Measurements from ENCODE around the gene KCNJ5. TPM values are rescaled to one million over a fixed set of nuclear protein-coding genes. Genes with fewer than 3 reads are reported as not detected.

Gene KCNJ5
- total RNA-seq, 2 experiments from 2014 or later: 0.17 to 0.20 TPM

- Mint-ChIP-seq H3K4me1 (peaks cover 3% of the 10 kb centered on the region), H3K9me3 (no peaks in the 10 kb centered on the region), H3K36me3 (no peaks in the 10 kb centered on the region), H3K27ac (no peak overlapping the region), H3K4me3 (no peak overlapping the region), H3K27me3 (no peaks in the 10 kb centered on the region)
- POLR2A ChIA-PET: no interaction called here
- no peak for DNase-seq
- ATAC-seq (ENCODE audit: low read depth): no peak
These were observed 38.3 kb downstream of the KCNJ5 start for GRCh38 chr11:128929468-128929867.

- ATAC-seq (ENCODE audit: low read depth) (no peak), DNase-seq (no peak)
- no peak overlapping the region for H3K4me3 Mint-ChIP-seq
- peaks cover 3% of the 10 kb centered on the region for H3K4me1 Mint-ChIP-seq
- no peaks in the 10 kb centered on the region for H3K27me3 Mint-ChIP-seq
- no peaks in the 10 kb centered on the region for H3K9me3 Mint-ChIP-seq
- H3K36me3 Mint-ChIP-seq: no peaks in the 10 kb centered on the region
- H3K27ac Mint-ChIP-seq: no peak overlapping the region
- POLR2A ChIA-PET: no interaction called here
These were observed 38.8 kb downstream of the KCNJ5 start for GRCh38 chr11:128929991-128930390.

- Mint-ChIP-seq H3K27ac (no peak overlapping the region), H3K27me3 (no peaks in the 10 kb centered on the region), H3K4me1 (peaks cover 3% of the 10 kb centered on the region), H3K36me3 (no peaks in the 10 kb centered on the region), H3K4me3 (no peak overlapping the region), H3K9me3 (no peaks in the 10 kb centered on the region)
- POLR2A ChIA-PET: no interaction called here
- no peak for DNase-seq
- ATAC-seq (ENCODE audit: low read depth): no peak
These were observed 39.9 kb downstream of the KCNJ5 start for GRCh38 chr11:128931066-128931465.

DNA sequence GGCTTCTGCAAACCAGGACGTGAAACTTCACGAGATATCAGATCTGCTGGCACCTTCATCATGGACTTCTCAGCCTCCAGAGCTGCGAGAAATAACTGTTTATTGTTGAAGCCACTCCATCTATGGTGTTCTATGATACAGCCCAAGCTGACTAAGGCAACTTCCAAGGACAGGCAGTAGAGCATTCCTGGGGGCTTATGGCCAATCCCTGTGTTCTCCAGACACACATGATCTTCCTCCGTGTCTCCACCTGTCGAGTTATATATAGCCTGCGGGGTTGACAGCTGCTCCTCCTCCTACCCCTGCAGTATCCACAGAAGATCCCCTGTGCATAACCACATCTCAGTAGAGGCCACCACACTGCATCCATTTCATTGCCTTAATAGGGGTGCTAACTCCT is 40.5 kb downstream of the KCNJ5 start:
- Mint-ChIP-seq H3K36me3 (no peaks in the 10 kb centered on the region), H3K4me3 (no peak overlapping the region), H3K27ac (no peak overlapping the region), H3K9me3 (no peaks in the 10 kb centered on the region), H3K4me1 (peaks cover 3% of the 10 kb centered on the region), H3K27me3 (no peaks in the 10 kb centered on the region)
- POLR2A ChIA-PET: no interaction called here
- no peak for DNase-seq
- ATAC-seq (ENCODE audit: low read depth): no peak

GRCh38 chr11:128933481-128934178 is 42.5 kb downstream of the KCNJ5 start:
- Mint-ChIP-seq H3K9me3 (no peaks in the 10 kb centered on the region), H3K36me3 (no peaks in the 10 kb centered on the region), H3K4me1 (peaks cover under 1% of the 10 kb centered on the region), H3K27me3 (no peaks in the 10 kb centered on the region), H3K4me3 (no peak overlapping the region), H3K27ac (no peak overlapping the region)
- DNase-seq (no peak), ATAC-seq (ENCODE audit: low read depth) (no peak)
- POLR2A ChIA-PET: no interaction called here

GRCh38 chr11:128934351-128934750 is 43.2 kb downstream of the KCNJ5 start:
- H3K4me3 Mint-ChIP-seq: no peak overlapping the region
- no peaks in the 10 kb centered on the region for H3K36me3 Mint-ChIP-seq
- no peaks in the 10 kb centered on the region for H3K9me3 Mint-ChIP-seq
- no peaks in the 10 kb centered on the region for H3K27me3 Mint-ChIP-seq
- POLR2A ChIA-PET: no interaction called here
- ATAC-seq (ENCODE audit: low read depth) (no peak), DNase-seq (no peak)
- H3K4me1 Mint-ChIP-seq: no peaks in the 10 kb centered on the region
- no peak overlapping the region for H3K27ac Mint-ChIP-seq

- Mint-ChIP-seq H3K27ac (no peak overlapping the region), H3K4me3 (no peak overlapping the region), H3K4me1 (no peaks in the 10 kb centered on the region), H3K27me3 (no peaks in the 10 kb centered on the region), H3K36me3 (no peaks in the 10 kb centered on the region), H3K9me3 (no peaks in the 10 kb centered on the region)
- ATAC-seq (ENCODE audit: low read depth) (no peak), DNase-seq (no peak)
- POLR2A ChIA-PET: no interaction called here
These were observed 43.8 kb downstream of the KCNJ5 start for GRCh38 chr11:128934926-128935325.

DNA sequence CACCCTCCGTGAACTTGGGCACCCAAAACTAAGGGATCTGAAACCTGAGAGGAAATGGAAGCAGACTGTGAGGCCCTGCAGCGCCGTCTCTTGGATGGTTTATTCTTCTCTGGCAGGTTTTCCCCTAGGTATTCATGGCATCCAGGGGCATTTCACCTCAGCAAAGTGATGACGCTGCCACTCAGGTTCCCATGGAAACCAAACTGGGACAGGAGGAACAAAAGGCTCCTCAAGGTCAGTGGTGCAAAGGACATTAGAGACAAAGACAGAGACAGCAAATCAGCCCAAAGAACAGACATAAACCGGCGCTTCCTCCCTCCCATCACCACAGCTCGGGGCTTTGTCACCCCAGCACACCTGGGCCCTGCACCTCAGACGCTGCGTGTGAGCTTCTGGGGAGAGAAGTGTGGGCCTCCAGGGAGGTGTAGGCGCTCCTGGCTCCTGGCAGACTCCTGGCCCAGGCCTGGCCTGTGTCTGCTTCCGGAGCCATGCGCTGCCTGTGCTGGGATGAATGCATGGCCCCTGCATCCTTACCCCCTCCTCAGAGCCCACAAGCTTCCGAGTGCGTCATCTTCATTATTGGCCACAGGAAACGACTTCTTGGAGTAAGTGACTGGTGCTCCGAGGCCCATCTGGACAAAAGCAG is 45.6 kb downstream of the KCNJ5 start:
- Mint-ChIP-seq H3K4me1 (no peaks in the 10 kb centered on the region), H3K9me3 (no peaks in the 10 kb centered on the region)
- POLR2A ChIA-PET: no interaction called here

GRCh38 chr11:128937480-128937879 is 46.3 kb downstream of the KCNJ5 start:
- no peak for ATAC-seq (ENCODE audit: low read depth)
- H3K9me3 Mint-ChIP-seq: no peaks in the 10 kb centered on the region
- H3K4me3 Mint-ChIP-seq: no peak overlapping the region
- H3K27me3 Mint-ChIP-seq: no peaks in the 10 kb centered on the region
- DNase-seq: no peak
- POLR2A ChIA-PET: no interaction called here
- no peaks in the 10 kb centered on the region for H3K36me3 Mint-ChIP-seq
- no peak overlapping the region for H3K27ac Mint-ChIP-seq
- no peaks in the 10 kb centered on the region for H3K4me1 Mint-ChIP-seq

More for the DNA sequence above, 45.6 kb downstream of the KCNJ5 start:
- Mint-ChIP-seq H3K4me3 (no peak overlapping the region), H3K36me3 (no peaks in the 10 kb centered on the region), H3K27me3 (no peaks in the 10 kb centered on the region), H3K27ac (no peak overlapping the region)
- DNase-seq (no peak), ATAC-seq (ENCODE audit: low read depth) (no peak)

DNA sequence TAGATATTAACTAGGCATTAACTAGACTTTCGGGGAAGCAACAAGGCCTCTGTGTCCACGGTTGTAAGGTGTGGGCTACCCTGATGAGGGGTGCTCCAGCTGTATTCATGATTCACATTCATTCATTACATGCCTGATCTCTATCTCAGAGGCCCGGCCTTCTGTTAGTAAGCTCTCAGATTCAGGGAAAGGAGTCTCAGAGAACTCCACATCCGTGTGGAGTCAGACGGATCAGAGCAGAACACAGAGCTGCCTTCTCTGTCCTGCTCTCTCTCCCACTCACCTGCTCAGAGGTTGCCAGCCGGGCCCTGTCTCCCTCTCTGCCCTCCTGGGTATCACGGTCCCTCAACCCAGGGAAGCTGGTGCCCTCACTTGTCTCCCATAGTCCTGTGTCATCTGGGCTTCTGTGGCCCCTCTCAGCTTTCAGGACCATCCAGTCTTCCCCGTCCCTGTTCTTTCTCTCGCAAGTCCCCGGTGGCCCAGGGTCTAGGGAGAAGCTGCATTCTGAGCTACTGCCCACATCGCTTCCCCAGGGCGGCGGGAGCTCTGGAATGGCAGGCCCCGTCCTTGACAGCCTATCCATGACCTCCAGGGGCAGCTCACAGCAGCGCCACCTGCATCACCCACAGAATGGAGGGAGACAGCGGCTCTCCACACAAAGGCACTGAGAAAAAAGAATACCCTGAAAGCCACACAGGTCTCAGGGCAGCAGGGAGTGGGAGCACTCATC is 47.2 kb downstream of the KCNJ5 start:
- Mint-ChIP-seq H3K4me1 (no peaks in the 10 kb centered on the region), H3K27me3 (no peaks in the 10 kb centered on the region), H3K9me3 (no peaks in the 10 kb centered on the region), H3K36me3 (no peaks in the 10 kb centered on the region), H3K27ac (no peak overlapping the region), H3K4me3 (no peak overlapping the region)
- POLR2A ChIA-PET: no interaction called here
- ATAC-seq (ENCODE audit: low read depth) (no peak), DNase-seq (no peak)

- no peaks in the 10 kb centered on the region for H3K4me1 Mint-ChIP-seq
- no peaks in the 10 kb centered on the region for H3K36me3 Mint-ChIP-seq
- DNase-seq (no peak), ATAC-seq (ENCODE audit: low read depth) (no peak)
- H3K9me3 Mint-ChIP-seq: no peaks in the 10 kb centered on the region
- POLR2A ChIA-PET: no interaction called here
- no peak overlapping the region for H3K27ac Mint-ChIP-seq
- H3K4me3 Mint-ChIP-seq: no peak overlapping the region
- peaks cover 6% of the 10 kb centered on the region for H3K27me3 Mint-ChIP-seq
These were observed 48.4 kb downstream of the KCNJ5 start for GRCh38 chr11:128939591-128939990.

DNA sequence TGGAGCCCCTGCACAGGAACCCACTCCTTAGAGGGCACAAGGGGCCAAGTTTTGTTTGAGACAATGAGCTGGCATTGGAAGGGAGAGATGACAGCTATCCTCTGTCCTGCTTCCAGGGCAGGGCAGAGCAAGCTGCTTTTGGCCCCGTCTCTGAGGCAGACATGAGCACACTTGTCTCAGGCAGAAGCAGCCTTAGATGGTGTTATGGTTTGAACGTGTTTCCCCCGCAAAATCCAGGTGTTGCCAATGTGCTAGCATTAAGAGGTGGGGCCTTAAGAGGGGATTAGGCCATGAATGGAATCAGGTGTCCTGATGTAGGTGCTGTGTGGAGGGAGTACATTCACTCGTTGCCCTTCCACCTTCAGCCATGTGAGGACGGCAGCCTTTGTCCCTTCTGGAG is 49.0 kb downstream of the KCNJ5 start:
- no peak overlapping the region for H3K4me3 Mint-ChIP-seq
- no peaks in the 10 kb centered on the region for H3K36me3 Mint-ChIP-seq
- peaks cover 10% of the 10 kb centered on the region for H3K27me3 Mint-ChIP-seq
- H3K27ac Mint-ChIP-seq: no peak overlapping the region
- H3K9me3 Mint-ChIP-seq: no peaks in the 10 kb centered on the region
- POLR2A ChIA-PET: no interaction called here
- ATAC-seq (ENCODE audit: low read depth) (no peak), DNase-seq (no peak)
- no peaks in the 10 kb centered on the region for H3K4me1 Mint-ChIP-seq

- Mint-ChIP-seq H3K4me1 (no peaks in the 10 kb centered on the region), H3K9me3 (no peaks in the 10 kb centered on the region), H3K27me3 (peaks cover 12% of the 10 kb centered on the region), H3K27ac (no peak overlapping the region), H3K4me3 (no peak overlapping the region), H3K36me3 (no peaks in the 10 kb centered on the region)
- ATAC-seq (ENCODE audit: low read depth) (no peak), DNase-seq (no peak)
- POLR2A ChIA-PET: no interaction called here
These were observed 49.4 kb downstream of the KCNJ5 start for GRCh38 chr11:128940603-128941002.

- Mint-ChIP-seq H3K4me1 (no peaks in the 10 kb centered on the region), H3K9me3 (no peaks in the 10 kb centered on the region), H3K4me3 (no peak overlapping the region), H3K27ac (no peak overlapping the region), H3K27me3 (peaks cover 12% of the 10 kb centered on the region), H3K36me3 (no peaks in the 10 kb centered on the region)
- POLR2A ChIA-PET: no interaction called here
- ATAC-seq (ENCODE audit: low read depth) (no peak), DNase-seq (no peak)
These were observed 50.0 kb downstream of the KCNJ5 start for GRCh38 chr11:128941110-128941509.

All from activated naive CD8-positive, alpha-beta T cell treated with anti-CD3 and anti-CD28 coated beads, Interleukin-2, amount 10 ng/mL, durations not matched to agents 7 days and 5 days (primary cell).